Ammon's horn (tissue), 1 donor: ENCODE measurements around the gene TTYH3.
A peak's percentile ranks its signal among the peaks of the same experiment; 100 is the strongest.
"Not testable (repeated sequence)": the region's sequence is repeated elsewhere in the genome, so short reads cannot be mapped to it uniquely, and the experiment has no call there.

Source experiments
- DNase-seq: peaks from one replicate; pipeline ENCODE4 v3.0.0-alpha.2; 2016; ENCODE audit warnings: low spot score

TTYH3 gene

DNA sequence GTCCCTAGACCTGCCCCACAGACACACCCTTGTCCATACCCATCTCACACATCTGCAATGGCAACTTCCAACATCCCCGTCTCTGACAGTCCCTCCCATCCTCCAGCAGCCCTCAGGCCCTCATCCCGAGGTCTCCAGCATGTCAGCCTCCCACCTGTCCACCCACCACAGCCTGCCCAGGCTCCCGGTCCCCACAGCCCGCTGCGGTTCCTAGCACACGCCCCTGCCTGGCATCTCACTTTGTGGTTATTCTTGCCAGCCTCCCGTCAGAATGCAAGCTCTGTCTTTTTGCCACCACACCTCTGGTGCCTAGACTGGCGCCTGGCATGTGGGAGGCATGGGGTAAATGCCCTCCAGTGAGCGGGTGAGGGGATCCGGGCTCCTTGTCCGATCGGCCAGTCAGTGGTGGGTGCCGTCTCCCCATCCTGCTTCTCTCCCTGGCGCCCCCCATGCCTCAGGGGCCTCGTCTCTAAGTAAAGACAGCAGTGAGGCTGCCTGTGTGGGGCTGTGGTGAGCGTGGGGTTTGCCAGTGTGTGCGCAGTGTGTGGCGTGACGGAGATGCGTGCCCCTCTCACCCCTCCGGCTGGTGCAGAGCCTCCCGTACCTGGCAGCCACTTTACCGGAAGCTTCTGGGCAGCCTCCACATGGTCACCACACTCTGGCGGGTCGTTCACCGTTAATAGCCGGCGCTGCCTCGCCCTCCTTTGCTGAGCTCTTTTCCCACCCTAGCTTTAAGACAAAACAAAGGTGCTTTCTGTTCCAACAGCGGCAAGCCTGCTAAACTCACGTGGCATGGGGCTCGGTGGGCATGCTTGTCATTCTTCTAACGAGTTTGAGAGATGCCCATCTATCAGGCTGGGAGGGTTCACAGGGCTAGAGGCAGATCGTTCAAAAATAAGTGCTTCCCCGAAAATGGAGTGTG is 28.5 kb upstream of the TTYH3 start:
- no peak for DNase-seq

DNA sequence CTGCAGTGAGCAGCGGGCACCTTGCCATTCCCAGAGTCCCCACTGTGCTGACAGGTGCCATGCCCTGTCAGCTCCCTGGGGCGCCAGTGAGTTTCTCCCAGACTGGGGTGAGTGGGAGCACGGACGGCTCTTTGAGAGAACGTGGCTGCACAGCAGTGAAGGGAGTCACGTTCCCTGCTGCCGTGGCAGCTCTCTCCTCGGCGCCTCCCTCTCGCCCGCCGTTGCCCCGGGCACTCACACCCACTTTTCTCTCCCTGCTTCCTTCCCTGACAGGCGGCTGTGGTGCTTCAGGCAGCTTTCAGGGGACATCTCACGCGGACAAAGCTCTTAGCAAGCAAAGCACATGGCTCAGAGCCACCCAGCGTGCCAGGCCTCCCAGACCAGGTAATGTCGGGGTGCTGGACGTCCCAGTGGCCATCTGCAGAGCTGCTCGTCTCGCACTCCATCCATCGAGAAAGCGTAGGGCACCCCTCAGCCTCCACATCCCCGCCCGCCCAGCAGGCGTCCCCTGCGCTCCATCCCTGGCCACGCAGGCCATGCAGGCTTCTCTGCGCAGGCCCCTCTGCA is 27.1 kb upstream of the TTYH3 start:
- no peak for DNase-seq

DNA sequence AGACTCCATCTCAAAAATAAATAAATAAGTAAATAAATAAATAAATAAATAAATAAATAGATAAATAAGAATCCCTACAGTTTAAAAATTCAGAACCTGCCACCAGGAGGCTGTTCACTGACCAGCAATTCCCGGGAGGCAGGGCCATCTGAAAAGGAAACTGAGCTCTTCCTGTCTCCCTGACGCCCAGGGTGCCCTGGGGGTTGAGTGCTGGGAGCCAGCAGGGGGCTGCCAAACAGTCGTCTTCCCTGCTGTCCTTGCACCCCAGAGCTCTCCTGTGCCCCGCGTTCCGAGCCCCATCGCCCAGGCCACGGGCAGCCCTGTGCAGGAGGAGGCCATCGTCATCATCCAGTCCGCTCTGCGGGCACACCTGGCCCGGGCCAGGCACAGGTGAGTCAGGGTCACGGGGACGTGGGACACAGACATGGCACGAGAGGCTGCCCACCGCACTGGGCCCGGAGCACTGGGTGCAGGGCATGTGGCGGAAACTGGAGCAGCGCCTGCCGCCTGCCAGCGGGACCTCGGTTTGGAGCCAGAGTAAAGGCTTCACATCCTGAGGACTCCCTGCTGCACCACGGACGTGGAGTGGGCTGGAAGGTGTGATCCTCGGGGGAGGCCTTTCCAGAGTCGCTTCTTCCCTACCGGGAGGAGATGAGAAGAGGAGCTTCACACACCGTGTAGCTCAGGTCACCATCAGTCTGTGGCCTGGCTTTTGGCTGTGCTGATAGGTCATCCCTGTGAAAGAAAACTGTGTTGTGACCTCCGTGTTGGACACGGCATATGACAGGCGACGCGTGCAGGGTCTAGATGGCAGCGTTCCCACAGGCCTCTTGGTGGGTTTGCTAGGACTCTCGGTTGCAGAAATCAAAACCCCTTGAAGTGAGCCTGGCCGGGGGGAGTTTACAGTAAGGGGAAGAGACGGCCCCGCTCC is 25.9 kb upstream of the TTYH3 start:
- no peak for DNase-seq

DNA sequence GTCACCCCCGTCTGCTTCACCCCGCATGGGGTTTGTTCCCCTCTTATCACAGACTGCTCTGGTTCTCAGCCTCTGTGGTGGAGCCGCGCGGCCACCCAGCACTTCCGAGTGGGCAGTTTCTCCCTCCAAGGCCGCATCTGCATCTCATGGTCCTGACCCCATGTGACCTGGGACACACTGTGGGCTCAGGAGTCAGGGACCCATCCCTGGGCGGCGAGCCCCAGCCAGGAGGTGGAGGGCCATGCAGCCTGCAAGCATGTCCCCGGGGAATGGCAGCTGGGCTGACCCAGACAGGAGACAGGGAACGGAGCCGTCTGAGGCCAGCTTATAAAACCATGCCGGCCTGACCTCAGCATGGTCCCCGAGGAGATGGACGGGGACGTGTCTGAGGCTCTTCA is 25.2 kb upstream of the TTYH3 start:
- DNase-seq: no peak

GRCh38 chr7:2607122-2607922 is 24.5 kb upstream of the TTYH3 start:
- DNase-seq: no peak

DNA sequence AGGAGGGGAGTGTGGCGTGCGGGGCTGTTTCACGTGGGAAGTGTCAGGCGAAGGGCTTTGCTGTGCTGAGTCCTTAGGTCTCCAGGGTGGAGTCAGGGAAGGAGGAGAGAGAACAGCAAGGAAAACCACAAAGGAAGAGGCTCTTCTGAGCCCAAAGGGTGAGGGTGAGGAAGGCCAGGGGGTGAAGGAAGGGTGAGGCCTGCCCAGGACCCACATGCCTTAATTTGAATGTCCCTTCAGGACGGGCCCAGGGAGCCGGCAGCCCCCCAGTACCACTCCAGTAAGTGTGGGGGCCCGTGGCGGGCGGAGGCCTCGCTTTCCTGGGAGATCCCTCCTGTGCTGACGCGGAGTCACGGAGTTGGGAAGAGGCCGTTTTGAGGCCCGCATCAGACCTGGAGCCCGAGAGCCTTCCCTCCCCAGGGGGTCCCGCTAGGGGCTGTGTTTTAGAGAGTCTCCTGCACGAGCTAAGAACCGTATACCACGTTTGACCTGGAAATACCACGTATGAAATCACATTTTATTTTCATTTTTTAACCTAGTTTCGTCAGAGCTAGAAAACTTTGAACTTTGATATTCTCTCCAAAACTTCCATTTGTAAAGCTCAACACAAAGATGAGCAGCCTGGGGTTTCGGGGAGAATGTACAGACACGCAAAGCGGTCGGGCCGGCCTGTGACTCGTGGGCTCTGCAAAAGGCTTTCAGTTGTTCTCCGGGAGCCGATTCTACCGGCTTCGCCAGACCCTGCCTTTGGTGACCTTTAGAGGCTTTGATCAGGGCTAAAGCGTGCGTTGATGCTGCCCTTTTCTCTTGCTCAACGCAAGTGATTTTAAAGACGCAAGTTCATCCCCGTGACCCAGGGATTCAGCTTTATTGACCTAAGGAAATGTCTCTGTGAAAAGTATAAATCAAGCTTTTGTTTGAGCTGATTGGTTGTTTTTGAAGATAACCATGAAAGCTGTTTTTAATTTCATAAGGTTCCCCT is 23.6 kb upstream of the TTYH3 start:
- no peak for DNase-seq

GRCh38 chr7:2608921-2609411 is 22.8 kb upstream of the TTYH3 start:
- DNase-seq: peak; percentile 52

GRCh38 chr7:2609646-2610045 is 22.1 kb upstream of the TTYH3 start:
- DNase-seq: not testable (repeated sequence)

DNA sequence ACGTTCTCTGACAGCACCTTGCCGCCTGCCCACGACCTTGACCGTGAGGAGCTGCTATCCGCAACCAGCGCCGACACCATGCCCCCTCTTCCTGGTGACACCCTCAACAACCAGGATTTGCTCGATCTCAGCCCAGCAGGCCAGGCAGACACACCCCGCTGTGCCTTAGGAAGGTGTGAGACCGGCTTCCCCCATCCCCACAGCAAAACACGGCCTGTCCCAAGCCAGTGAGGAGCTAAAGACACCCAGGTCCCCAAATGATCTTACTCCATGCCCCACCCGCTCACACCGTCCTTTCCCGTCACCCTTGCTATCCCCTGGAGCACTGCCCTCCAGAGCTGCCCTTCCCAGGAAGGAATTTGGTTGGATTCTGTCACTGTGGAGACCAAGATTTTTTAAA is 21.3 kb upstream of the TTYH3 start:
- no peak for DNase-seq

DNA sequence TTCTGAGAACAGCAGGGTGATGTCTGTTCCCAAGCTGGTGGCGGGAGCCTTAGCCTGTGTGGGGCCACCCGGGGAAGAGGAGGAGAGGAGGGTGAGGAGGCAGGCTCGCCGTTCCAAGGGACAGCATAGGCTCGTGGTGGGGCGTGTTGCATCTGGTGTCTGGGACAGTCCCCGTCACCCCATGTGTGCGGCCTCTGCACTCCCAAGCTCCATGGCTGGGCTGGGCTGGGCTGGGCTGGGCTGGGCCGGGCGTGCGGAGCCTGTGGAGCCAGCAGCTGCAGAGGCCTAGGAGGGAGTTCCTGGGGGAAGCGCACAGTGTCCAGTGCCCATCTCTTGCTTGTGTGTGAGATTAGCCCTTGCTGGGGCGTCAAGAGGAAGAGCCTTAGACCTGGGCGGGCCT is 20.9 kb upstream of the TTYH3 start:
- DNase-seq: no peak

DNA sequence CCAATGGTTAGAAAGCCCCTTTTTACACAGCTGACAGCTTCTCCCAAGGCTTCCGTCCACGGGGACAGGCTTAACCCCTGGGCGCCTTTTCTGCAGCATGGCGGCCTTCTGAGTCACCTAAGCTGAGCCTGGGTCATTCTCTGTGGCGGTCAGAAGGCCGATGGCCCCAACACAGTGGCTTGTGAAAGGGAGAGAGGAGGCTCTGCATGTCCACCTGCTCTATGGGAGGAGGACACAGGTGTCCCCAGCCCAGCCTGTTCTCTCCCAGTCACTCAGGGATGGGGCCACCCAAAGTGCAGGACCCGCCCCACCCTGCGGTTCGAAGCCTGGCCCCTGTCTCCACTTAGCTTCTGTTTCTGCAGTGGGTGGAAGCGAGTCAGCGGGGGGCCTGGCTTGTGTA is 20.4 kb upstream of the TTYH3 start:
- no peak for DNase-seq

DNA sequence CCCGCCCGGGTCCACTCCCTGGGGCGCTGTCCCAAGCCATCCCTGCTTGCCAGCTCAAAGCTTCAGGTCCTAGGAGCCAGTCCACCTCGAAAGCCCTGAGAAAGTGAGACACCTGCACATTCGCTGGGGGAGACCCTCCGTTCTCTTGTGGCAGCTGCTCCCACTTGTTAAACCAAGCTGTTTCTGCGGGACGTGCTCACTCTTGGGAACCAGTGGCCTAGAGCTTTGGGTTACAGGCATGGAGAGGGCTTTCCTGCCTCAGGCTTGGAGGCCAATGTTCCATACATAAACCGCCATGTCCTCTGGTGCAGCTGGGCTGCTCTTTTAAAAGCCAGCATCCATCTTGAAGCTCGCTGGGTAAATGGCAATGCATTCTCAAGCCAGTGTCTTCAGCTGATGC is 19.9 kb upstream of the TTYH3 start:
- DNase-seq: no peak

DNA sequence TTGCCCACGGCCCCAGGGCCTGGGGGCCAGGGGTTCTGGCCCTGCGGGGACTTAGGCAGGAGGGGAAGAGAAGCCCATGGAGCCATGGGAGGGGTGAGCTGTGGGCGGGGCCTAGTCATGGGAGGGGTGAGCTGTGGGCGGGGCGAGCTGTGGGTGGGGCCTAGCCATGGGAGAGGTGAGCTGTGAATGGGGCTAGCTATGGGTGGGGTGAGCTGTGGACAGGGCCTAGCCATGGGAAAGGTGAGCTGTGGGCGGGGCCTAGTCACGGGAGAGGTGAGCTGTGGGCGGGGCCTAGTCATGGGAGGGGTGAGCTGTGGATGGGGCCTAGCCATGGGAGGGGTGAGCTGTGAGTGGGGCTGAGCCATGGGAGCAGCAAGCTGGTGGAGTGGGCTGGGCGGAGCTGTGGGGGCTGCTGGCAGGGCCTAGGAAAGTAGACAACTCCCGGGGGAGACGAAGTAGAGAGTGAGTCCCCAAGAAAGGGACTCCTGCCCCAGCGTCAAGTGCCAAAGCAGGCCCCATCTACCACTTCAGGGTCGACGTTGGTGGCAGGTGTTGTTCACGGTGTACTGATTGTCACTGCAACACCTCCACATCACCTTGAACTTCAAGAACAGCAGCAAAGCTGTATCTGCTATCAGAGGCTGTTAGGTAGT is 19.2 kb upstream of the TTYH3 start:
- no peak for DNase-seq

GRCh38 chr7:2613098-2613930 is 18.5 kb upstream of the TTYH3 start:
- DNase-seq: no peak

GRCh38 chr7:2613931-2614600 is 17.7 kb upstream of the TTYH3 start:
- peak; percentile 51 for DNase-seq

DNA sequence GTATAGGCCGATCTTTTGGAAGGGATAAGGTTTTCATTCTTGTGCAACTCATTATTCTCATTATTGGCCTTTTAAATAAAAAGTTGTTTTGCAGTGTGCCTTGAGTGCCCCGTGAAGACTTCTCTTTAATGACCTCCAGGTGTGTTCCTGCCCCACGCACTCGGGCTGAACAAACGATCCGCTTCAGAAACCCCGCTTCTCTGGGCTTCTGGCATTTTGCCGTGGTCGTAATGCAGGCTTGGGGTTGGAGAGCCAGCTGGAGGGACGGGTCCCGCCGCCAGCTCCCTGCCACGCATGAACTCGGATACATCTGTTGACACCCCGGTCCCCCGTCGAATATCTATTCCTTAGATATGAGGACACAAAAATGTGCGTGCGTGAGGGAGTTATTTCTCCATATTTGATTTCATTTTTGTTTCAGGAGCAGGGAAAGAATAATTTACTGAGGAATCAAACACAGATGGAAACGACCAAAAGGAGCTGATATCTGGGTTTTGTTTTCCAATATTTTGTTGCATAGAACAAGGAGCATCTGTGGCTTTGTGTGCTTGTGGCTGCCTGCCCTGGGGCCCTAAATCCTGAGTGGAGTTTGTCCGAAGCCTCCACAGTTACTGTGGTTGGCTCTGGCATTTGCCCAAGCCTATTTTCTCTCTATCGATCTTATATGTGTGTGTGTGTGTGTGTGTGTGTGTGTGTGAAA is 17.0 kb upstream of the TTYH3 start:
- no peak for DNase-seq
